Measurements from ENCODE around the gene CDH3.

Gene CDH3

DNA sequence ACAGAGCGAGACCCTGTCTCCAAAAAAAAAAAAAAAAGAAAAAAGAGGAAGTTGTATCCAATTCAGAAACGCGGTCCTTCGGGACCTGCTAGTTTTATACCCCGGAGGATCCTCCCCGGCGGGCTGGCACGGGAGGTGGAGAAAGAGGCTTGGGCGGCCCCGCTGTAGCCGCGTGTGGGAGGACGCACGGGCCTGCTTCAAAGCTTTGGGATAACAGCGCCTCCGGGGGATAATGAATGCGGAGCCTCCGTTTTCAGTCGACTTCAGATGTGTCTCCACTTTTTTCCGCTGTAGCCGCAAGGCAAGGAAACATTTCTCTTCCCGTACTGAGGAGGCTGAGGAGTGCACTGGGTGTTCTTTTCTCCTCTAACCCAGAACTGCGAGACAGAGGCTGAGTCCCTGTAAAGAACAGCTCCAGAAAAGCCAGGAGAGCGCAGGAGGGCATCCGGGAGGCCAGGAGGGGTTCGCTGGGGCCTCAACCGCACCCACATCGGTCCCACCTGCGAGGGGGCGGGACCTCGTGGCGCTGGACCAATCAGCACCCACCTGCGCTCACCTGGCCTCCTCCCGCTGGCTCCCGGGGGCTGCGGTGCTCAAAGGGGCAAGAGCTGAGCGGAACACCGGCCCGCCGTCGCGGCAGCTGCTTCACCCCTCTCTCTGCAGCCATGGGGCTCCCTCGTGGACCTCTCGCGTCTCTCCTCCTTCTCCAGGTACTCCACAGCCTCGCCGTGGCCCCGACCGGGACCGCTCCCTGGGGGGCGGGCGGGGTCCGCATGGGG is at the start of gene CDH3:
Gene CDH3 (plus strand): TSS at position 596 of the 779 bp plus-strand sequence. CDS start 70 bp downstream, at position 666.
- no peak for DNase-seq

DNA sequence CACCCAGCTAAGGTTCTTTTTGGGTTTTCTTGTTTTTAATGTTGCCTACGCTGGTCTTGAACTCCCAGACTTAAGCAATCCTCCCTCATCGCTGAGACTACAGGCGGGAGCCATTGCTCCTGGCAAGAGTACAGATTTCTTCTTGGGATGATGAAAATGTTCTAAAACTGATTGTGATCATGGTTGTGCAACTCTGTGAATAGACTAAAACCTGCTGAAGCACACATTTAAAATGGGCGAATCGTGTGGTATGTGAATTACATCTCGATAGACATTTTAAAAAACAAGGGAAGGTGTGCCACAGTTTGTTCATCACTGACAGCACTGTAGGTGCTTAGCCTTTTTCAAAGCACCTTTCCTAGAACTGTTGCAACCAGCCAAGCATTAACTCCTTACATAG is 48.8 kb upstream of the CDH3 start:
- DNase-seq, result no peak

DNA sequence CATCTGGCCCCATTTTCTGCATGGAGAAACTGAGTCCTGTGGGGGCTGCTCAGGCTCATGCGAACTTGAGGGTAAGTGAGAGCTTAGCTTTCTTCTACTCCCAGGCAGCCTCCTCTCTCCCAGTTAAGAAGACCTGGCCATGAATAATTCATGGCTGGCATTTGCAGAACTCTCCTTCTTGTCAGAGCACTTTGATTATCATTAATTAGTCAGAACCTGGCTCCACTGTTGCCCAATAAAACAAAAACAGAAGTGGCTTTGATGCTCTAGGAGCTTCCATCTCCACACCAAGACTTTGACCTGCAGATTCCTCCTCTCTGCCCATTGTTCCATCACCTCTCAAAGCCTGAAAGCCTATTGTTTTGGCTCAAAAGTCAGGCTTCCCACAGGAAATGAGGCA is 45.5 kb upstream of the CDH3 start:
- no peak for DNase-seq

DNA sequence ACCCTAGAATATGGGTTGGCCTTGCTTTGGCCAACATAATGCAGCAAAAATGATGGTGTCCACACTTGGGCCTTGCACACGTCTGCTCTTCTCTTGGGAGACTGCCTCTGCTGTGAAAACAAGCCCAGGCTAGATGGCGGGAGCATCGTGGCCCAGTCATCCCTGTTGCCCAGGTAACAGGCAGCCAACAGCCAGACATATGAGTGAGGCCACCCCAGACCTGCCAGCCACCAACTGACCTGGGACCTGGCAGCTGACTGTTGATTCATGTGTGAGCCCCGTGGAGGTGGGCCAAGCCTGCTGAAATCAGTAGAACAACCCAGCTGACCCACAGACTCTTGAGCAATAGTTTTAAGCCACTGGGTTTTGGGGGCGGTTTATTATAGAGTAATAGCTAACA is 39.4 kb upstream of the CDH3 start:
- DNase-seq, result no peak

DNA sequence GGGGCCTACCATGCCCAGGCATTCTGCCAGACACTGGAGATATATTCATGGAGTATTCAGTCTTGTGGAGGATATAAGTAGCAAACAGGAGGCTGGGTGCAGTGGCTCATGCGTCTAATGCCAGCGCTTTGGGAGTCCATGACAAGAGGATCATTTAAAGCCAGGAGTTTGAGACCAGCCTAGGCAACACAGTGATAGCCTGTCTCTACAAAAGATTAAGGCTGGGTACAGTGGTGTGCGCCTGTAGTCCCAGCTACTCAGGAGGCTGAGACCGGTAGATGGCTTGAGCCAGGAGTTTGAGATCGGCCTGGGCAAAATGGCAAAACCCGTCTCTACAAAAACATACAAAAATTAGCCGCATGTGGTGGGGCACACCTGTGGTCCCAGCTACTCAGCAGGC is 37.7 kb upstream of the CDH3 start:
- DNase-seq, result no peak

DNA sequence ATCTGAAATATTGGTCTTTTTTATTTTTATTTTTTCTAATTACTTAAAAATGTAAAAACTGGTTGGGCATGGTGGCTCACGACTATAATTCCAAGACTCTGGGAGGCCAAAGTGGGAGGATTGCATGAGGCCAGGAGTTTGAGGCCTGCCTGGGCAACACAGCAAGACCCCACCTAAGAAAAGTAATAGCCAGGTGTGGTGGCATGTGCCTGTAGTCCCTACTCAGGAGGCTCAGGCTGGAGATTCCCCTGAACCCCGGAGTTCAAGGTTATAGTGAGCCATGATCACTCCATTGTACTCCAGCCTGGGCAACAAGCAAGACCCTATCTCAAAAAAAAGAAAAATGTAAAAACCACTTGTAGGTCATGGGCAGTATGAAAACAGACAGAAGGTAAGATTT is 36.8 kb upstream of the CDH3 start:
- DNase-seq, result no peak

DNA sequence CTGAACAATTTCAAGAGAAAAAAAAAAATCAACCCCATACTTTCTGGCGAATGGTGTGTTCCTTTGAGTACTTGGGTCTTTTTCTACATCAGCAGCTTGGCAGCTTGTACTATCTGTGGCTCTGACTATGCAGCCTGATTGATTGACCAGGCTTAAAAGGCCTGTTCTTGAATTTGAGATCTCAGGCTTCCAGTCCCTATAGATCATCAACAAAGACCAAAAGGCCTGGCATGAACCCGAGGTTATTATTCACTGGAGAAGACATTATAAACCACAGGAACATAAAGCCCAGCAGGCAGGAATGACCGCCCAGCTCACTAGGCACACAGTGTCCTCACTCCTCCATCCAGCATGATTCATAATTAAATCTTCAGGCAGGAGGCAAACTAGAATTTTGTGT is 32.1 kb upstream of the CDH3 start:
- DNase-seq, result no peak

DNA sequence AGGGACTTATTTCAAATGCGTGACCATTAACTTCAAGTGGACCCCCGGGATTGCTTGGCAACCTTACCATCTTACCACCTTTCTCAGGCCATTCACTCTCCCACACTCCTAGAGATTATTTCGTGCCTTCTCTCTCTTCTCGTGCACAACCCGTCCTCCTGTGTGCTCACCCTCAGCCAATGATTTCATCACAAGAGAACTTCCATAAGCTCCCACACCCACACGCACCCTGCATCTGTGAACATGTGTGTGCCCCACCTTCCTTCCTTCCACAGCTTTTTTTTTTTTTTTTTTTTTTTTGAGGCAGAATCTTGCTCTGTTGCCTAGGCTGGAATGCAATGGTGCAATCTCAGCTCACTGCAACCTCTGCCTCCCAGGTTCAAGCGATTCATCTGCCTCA is 27.4 kb upstream of the CDH3 start:
- no peak for DNase-seq

DNA sequence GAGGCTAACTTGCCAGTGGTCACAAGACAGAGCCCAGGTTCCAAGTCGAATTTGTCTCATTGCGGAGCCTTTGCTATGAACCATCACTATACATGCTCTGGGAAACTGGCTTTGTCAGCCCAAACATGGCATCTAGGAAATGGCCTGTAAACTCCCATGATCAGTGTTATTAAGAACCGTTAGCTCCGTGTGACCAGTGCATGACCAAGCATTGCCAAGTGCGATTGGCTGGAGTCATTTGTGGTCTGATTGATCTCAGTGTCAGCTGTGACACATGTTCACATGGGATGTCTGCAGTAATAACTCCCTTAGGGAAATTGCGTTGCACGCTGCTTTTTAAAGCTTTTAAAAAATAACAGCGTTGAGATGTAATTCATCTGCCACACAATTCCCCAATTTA is 18.6 kb upstream of the CDH3 start:
- no peak for DNase-seq

DNA sequence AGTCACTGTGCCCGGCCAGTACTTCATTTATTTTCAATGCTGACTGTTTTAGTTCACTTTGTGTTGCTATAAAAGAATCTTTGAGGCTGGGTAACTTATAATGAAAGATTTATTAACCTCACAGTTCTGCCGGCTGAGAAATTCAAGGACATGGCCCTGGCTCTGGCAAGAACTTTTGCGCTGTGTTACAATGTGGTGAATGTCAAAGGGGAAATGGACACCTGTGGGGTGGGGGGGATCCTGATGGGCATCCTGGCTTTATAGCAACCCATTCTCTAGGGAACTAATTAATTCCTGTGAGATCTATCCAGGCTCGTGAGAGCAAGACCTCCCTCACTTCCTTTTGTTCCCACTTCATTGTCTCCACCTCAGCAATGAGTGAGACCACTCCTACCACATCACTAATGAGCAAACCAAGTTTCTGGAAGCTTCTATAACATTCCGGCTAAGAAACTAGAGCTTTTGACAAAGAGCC is 17.1 kb upstream of the CDH3 start:
- no peak for DNase-seq

DNA sequence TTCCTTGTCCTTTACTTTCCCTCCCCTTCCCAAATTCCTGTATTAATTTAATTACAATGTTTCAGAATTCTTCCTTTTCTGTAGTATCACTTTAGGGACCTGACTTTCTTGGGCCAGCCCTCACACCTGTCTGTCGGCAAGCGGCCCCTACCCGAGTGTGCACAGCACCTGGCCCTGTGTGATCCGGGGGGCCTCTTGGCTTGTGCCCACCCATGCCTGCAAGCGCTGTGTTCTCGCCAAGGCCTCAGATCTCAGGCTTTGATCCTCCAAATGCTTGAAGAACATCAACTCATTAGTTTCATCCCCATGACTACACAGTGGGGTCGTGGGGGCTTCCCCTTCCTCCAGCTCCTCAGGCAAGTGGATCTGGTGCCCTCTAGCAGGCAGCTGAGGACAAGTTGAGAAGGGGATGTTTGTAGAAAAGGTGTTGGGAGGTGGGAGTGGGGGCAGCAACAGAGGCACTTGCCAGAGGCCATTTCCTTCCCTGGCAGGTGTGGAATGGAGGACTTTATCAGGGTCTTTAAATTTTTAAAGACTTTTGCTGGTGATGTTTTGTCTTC is 15.7 kb upstream of the CDH3 start:
- DNase-seq, result no peak

DNA sequence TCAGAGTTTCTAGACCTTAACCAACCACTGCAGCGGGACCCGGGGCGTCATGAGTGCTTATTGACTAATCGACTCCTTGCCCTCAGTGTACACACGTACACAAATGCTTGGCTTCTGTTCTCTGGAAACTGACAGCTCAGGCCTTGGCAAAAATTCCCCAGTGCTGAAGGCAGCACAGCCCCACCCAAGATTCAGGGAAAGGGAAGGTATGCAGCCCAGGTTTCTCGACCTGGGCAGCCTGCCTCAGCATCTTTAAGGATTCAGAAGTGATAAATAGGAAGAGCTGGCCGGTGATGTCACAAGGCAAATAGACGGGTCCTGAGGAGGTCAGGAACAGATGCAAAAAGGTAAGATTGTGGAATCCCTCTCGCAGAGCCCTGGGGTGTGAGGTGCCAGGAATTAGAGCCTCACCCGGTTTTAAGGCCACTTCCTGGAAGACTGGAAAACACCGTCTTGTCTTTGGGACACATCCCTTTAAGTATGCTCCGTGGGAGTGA is 9.0 kb upstream of the CDH3 start:
- no peak for DNase-seq

DNA sequence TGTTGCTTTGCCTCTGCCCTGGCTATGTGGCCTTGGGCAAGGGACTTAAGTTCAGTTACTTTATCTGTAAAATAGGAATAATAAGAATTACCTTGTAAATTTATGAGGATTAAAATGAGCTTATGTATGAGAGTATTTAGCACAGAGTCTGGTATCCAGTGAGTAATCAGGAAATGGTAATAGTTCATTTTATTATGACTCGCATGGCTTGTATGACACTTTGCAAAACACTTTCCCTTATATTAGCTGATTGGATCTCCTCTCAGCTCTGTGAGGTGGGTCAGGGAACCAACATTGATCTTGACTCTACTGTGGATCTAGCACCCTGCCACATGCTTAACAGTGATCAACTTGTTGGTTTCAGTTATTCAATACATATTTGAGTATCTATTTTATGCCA is 8.3 kb upstream of the CDH3 start:
- DNase-seq, result no peak

DNA sequence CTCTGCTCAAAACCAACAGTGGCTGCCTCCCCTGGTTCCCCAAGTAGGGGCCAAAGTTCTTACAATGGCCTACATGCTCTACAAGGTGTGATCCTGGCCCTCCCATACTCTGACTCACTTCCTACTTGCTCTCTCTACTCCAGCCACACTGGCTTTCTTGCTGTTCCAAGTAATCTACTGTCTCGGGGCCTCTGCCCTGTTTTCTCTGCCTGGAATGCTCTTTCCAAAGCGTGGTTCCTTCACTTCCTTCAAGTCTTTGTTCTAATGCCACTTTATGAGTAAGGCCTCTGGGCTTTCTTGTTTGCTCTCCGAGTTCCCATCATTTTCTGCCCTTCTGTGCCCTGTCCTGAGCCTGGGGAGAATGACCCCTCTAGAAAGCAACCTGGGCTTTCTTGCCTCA is 4.1 kb upstream of the CDH3 start:
- DNase-seq, result no peak

DNA sequence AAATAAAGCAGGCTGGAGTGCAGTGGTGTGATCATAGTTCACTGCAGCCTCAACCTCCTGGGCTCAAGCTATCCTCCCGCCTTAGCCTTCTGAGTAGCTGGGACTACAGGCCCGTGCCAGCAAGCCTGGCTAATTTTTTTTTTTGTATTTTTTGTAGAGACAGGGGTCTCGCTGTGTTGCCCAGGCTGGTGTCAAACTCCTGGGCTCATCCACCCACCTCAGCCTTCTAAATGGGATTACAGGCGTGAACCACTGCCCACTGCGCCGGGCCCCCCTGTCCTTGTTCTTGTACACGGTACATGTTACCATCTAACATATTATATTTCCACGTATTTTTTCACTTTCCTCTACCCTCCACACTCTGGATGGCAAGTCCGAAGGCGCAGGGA is 3.1 kb upstream of the CDH3 start:
- no peak for DNase-seq

DNA sequence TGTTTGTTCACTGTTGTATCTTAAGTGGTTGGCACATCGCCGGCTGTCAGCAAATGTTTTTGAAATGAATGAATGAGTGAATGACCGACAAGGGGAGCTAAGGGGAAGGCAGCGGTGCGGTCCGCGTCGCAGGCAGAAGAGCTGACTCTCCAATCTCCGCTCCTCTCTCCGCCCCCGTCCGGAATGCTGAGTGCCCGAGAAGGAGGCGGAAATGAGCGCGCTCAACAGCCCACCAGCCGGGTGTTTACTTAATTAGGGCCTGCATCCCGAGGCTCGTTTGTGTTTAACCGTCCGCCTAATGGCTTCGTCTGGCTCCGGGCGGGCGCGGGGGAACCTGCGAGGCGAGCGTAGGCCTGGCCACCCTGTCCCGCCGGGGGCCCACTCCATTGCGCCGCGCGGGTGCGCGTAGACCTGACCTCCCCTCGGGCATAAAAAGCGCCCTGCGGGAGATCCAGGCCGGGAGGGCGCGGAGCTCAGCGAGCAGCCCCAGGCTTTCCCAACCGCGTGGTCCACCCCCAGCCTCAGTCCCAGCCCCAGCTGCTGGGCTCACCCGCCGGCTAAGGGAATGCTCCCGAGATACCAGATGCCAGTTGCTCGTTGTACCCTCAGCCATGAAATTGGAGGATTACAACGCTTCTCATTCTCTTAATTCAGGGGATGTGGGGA is 2.5 kb upstream of the CDH3 start:
- no peak for DNase-seq

DNA sequence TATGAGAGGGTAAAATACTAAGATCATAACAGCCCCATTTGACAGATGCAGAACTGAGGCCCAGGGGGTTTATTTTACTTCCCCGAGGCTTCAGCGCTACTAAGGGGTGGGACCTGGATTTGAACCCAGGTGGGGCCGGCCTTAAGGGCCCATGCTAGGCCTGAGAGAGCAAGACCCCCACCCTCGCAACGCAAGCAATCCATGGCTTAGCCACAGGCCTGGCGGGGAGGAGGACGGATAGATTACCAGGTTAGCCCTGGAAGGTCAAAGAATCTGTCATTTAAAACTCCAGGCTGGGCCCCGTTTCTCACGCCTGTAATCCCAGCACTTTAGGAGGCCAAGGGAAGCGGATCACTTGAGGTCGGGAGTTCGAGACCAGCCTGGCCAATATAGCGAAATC is 1.9 kb upstream of the CDH3 start:
- no peak for DNase-seq

DNA sequence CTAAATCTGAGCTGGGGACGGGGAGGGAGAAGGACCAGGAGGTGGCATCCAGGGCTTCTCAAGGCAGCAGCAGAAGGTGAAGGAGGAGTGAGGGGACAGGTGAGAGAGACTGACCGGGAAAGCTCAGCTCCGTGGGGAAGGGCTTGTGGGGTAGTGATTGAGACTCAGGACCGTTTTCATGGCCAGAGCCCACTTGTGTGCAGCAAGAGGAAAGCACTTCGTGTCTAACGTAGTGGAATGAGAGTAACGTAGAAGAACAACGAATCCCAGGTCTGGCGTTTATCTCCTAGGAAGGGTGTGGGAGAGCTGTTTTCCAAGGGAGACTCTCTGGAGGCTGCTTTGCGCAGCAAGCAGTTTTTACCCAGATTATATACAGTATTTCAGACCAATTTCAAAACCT is 1.3 kb upstream of the CDH3 start:
- DNase-seq, result no peak

DNA sequence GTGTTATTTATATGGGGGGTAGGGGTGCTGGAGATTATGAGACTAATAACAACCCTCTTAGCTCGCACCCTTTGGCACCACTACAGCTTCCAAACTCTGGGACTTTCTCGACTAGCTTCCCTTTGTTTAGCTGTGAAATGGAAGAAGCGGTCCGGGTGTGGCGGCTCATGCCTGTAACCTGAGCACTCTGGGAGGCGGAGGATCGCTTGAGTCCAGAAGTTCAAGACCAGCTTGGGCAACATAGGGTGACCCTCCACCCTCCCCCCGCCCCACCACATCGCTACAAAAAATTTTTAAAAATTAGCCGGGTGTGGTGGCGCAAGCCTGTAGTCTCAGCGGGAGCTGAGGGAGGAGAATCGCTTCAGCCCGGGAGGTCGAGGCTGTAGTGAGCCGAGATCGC is 814 bp upstream of the CDH3 start:
- DNase-seq, result no peak

DNA sequence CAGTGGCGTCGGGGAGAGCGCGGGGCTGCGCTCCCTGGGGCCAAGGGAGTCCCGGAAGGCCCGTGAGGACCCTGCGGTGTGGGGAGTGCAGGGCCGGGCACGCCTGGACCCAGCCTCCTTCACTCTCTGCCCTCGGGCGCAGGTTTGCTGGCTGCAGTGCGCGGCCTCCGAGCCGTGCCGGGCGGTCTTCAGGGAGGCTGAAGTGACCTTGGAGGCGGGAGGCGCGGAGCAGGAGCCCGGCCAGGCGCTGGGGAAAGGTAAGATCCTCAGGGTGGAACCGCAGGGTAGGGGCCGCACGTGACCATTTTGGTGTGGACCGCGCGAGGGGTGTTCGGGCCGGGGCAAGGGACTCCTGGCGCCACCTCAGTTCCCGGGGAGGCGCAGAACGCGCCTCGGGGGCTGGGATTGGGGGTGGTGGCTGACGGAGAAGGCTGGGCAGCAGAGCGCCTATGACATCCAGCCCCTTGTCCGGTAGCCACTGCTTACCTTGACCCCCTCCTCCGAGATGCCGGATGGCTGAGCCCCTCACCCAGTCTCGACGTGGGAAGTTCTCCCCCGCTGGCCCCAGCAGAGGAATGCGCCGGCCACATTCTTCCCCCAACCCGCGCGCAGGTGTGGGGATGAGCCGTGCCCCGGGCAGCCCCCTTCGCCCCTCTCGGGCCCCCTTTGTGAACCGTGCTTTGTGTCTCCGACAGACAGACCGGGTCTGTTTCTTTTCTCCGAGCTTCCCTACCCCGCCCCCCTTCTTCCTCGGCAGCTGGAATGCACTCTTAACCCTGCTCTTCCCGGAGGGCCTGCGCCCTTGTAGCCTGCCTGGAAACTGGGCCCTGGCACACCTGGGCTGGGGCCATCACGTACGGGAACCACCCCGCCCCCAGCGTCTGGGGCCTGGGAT is 631 bp downstream of the CDH3 start:
- no peak for DNase-seq

DNA sequence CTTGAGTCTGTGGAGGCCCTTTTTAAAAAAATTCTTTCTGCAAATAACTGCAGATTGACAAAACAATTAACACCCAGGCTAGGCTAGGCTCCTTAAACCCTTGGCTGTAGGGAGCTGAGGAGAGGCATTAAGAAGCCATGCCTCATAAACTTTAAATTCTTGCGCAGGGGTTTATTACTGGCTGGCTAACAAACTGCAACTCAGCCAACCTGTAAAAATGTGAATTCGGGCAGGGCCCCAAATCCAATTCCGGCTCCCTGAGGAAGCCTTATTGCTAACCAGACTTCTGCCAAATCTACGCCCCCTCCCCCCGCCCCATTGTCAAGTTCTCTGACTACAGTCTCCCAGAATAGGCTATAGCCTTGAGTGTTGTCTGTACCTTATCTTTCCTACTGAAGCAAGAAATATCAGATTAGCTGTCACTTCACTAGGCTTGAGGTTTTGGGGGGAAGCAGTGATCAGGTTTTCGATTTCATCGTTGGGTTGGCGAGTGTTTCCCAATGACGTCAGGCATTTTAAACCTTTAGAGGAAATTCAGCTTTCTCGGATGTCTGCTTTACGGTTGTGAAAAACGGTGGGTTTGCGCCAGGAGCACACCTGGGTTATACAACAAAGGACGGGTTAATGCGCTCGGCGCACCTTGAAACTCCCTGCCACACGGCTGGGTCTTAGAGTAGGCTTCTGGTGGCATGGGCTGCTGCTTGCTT is 2.0 kb downstream of the CDH3 start:
- no peak for DNase-seq

DNA sequence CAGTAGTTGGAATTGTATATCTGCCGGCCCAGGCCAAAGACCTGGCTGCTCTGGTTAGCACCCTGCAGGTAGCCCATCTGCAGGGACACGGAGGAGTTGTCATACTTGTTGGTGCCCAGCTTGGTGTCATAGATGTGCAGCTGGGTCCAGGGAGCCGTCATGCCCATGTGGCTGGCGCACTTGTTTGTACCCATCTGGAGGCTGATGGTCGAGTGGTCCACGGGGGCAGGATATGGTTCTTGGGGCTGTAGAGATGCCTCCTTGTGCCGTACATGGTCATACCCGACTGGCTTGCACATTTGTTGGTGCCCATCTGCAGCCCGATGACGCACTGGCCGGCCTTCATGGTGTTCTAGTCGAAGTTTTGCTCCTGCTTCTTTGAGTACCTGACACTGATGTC is 6.0 kb downstream of the CDH3 start:
- DNase-seq, result no peak

DNA sequence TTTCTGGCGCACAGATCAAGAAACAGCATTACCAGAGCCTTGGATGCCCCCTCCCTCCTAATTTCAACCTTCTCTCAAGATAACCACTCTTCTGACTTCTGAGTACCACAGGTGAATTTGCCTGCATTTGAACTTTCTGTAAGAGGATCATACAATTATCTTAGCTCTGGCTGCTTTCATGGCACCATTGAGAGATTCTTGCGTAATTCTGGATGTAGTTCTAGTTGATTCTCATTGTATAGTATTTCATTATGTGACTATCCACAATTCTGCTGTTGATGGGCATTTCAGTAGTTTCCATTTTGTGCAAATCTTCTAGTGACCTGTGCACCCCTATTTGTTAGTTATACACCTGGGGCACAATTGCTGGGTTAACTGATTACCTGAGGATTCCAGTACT is 7.5 kb downstream of the CDH3 start:
- no peak for DNase-seq

Measured in midbrain (tissue), 1 donor.